Trophoblast cell (in vitro differentiated cells and primary cell): Measurements from ENCODE around the gene ARF3.

ENCODE experiments used
- DNase-seq, 2 donors: peaks; one replicate each; pipeline ENCODE4 v3.0.0-alpha.2; 2016
- H2AFZ ChIP-seq: 2 replicates; pipeline ENCODE4 v1.6.1; 2013; ENCODE audit warnings: low read length, moderate library complexity, mild to moderate bottlenecking; ENCODE audit not compliant: insufficient read depth, poor library complexity
- H2AK5ac ChIP-seq: 2 replicates; pipeline ENCODE4 v1.6.1; 2013; ENCODE audit warnings: mild to moderate bottlenecking, low read length
- H2BK120ac ChIP-seq: 2 replicates; pipeline ENCODE4 v1.6.1; 2013; ENCODE audit warnings: low read length, mild to moderate bottlenecking, moderate library complexity; ENCODE audit not compliant: insufficient read depth, poor library complexity
- H2BK12ac ChIP-seq: 2 replicates; pipeline ENCODE4 v1.6.1; 2013; ENCODE audit warnings: mild to moderate bottlenecking, low read length, moderate library complexity
- H2BK5ac ChIP-seq: 2 replicates; pipeline ENCODE4 v1.6.1; 2013; ENCODE audit warnings: low read length, low read depth, moderate library complexity, mild to moderate bottlenecking; ENCODE audit not compliant: poor library complexity
- H3K14ac ChIP-seq: 2 replicates; pipeline ENCODE4 v1.6.1; 2013; ENCODE audit warnings: mild to moderate bottlenecking, low read length
- H3K18ac ChIP-seq: 2 replicates; pipeline ENCODE4 v1.6.1; 2013; ENCODE audit warnings: mild to moderate bottlenecking, low read length
- H3K23ac ChIP-seq: 2 replicates; pipeline ENCODE4 v1.6.1; 2013; ENCODE audit warnings: low read length
- H3K27ac ChIP-seq: 2 replicates; pipeline ENCODE4 v1.5.1; 2013; ENCODE audit warnings: low read depth, mild to moderate bottlenecking, inconsistent platforms, low read length, moderate library complexity
- H3K27me3 ChIP-seq: 2 replicates; pipeline ENCODE4 v1.6.1; 2013; ENCODE audit warnings: inconsistent platforms, mild to moderate bottlenecking, low read length, moderate library complexity; ENCODE audit not compliant: insufficient read depth
- H3K36me3 ChIP-seq, 2 experiments: 1 replicate in 1 of 2; 2 replicates in 1 of 2; pipeline ENCODE4 v1.6.1; 2013; ENCODE audit warnings: low read length in 2 of 2, mild to moderate bottlenecking in 2 of 2, moderate library complexity in 1 of 2; ENCODE audit not compliant: insufficient read depth in 2 of 2, control insufficient read depth in 1 of 2
- H3K4ac ChIP-seq: 2 replicates; pipeline ENCODE4 v1.6.1; 2013; ENCODE audit warnings: low read depth, mild to moderate bottlenecking, low read length, moderate library complexity
- H3K4me1 ChIP-seq, 2 experiments: 1 replicate in 1 of 2; 2 replicates in 1 of 2; pipeline ENCODE4 v1.6.1; 2013; ENCODE audit warnings: low read length in 2 of 2, mild to moderate bottlenecking in 2 of 2, moderate library complexity in 1 of 2; ENCODE audit not compliant: insufficient read depth in 2 of 2, control insufficient read depth in 1 of 2
- H3K4me2 ChIP-seq: 2 replicates; pipeline ENCODE4 v1.6.1; 2013; ENCODE audit warnings: inconsistent platforms, mild to moderate bottlenecking, low read length, moderate library complexity
- H3K4me3 ChIP-seq: 2 replicates; pipeline ENCODE4 v1.5.1; 2013; ENCODE audit warnings: mild to moderate bottlenecking, low read depth, low read length, inconsistent platforms
- H3K79me1 ChIP-seq: one replicate; pipeline ENCODE4 v1.6.1; 2013; ENCODE audit warnings: low read length
- H3K79me2 ChIP-seq: 2 replicates; pipeline ENCODE4 v1.6.1; 2013; ENCODE audit warnings: low read length, mild to moderate bottlenecking; ENCODE audit not compliant: control insufficient read depth, insufficient read depth, poor library complexity
- H3K9ac ChIP-seq: 2 replicates; pipeline ENCODE4 v1.6.1; 2013; ENCODE audit warnings: mild to moderate bottlenecking, low read length
- H3K9me3 ChIP-seq: 2 replicates; pipeline ENCODE4 v1.6.1; 2013; ENCODE audit warnings: low read depth, mild to moderate bottlenecking, control low read depth, inconsistent platforms, low read length; ENCODE audit not compliant: insufficient read depth
- H4K12ac ChIP-seq: 2 replicates; pipeline ENCODE4 v1.6.1; 2013; ENCODE audit warnings: low read depth, mild to moderate bottlenecking, low read length, moderate library complexity
- H4K8ac ChIP-seq: 2 replicates; pipeline ENCODE4 v1.6.1; 2013; ENCODE audit warnings: low read depth, mild to moderate bottlenecking, low read length, moderate library complexity
- H4K91ac ChIP-seq: one replicate; pipeline ENCODE4 v1.6.1; 2013; ENCODE audit warnings: low read depth, mild to moderate bottlenecking, low read length, moderate library complexity
- WGBS: extraction: QIAGEN DNeasy Blood & Tissue Kit; methylation state at CpG from one replicate; pipeline ENCODE4 v1.1.7; 2013; ENCODE audit warnings: missing lambda C conversion rate; ENCODE audit not compliant: insufficient read length, insufficient coverage; ENCODE audit errors: extremely low coverage; 5-methylcytosine and 5-hydroxymethylcytosine counted together

ARF3 gene

DNA sequence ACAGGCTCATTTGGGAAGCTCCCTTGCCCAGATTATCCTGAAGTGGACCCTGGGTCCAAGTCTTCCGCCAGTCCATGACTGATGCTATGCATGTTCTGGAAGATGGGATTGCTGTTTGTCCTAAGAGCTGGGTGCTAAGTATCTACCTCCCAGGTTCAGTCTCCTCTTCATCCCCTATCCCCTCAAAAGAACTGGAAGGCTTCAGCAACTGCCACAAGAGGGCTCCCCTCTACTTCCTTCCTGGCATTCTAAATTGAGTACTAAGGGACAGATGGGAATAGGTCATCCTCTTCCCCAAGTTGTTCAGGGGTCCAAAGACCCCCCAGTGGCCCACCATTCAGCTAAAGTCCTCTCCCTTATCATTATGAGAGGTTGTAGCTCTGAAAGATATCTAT is 23.0 kb downstream of the ARF3 start:
- Histone ChIP-seq H3K18ac (no peak overlapping the region), H2BK120ac (no peak overlapping the region), H3K36me3 (peaks cover 40 to 63% of the 10 kb centered on the region in 2 experiments), H2BK5ac (no peak overlapping the region), H3K27me3 (no peaks in the 10 kb centered on the region), H3K79me2 (no peaks in the 10 kb centered on the region), H2AK5ac (no peak overlapping the region), H4K91ac (no peak overlapping the region), H3K27ac (no peak overlapping the region), H3K4me3 (no peak overlapping the region), H3K14ac (no peak overlapping the region), H3K4me1 (no peaks in the 10 kb centered on the region), H2AFZ (no peak overlapping the region), H3K79me1 (no peaks in the 10 kb centered on the region), H3K9ac (no peak overlapping the region), H4K12ac (no peak overlapping the region), H4K8ac (no peak overlapping the region), H2BK12ac (no peak overlapping the region), H3K23ac (no peak overlapping the region), H3K4me2 (no peak overlapping the region), H3K4ac (no peak overlapping the region), H3K9me3 (peaks cover 2% of the 10 kb centered on the region)
- no CpG with 5 or more reads among the region's 1 CpG for WGBS
- no peak for DNase-seq

GRCh38 chr12:48933664-48934311 is 23.5 kb downstream of the ARF3 start:
- Histone ChIP-seq H3K9ac (no peak overlapping the region), H3K79me1 (no peaks in the 10 kb centered on the region), H2AFZ (no peak overlapping the region), H3K14ac (no peak overlapping the region), H3K23ac (no peak overlapping the region), H2BK120ac (no peak overlapping the region), H3K27me3 (no peaks in the 10 kb centered on the region), H3K36me3 (peaks cover 42 to 60% of the 10 kb centered on the region in 2 experiments), H3K4me2 (no peak overlapping the region), H3K18ac (no peak overlapping the region), H3K4me1 (no peaks in the 10 kb centered on the region), H2AK5ac (no peak overlapping the region), H3K79me2 (no peaks in the 10 kb centered on the region), H2BK5ac (no peak overlapping the region), H4K12ac (no peak overlapping the region), H2BK12ac (no peak overlapping the region), H3K4me3 (no peak overlapping the region), H4K8ac (no peak overlapping the region), H3K9me3 (peaks cover 2% of the 10 kb centered on the region), H4K91ac (no peak overlapping the region), H3K4ac (no peak overlapping the region), H3K27ac (no peak overlapping the region)
- DNase-seq = no peak
- WGBS = no CpG with 5 or more reads among the region's 9 CpGs

DNA sequence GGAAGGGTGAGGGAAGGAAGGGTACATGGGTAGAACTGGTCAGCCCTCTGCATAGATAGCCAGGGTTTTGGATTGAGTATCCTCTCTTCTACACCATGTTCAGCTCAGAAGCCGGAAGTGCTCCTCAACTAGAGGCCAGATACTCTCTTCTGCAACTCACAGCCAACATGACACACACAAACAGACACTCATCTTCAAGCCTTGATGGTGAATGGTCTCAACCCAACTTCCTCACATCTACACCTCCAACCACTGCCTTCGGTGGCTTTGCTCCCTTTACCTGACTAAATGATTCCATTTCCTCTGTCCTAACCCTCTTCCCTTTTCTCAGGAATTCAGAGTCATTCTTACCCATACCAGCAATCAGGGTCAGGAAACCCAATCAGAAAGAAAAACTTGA is 24.4 kb downstream of the ARF3 start:
- Histone ChIP-seq H3K18ac (no peak overlapping the region), H3K9me3 (peaks cover 2% of the 10 kb centered on the region), H3K4me3 (no peak overlapping the region), H4K8ac (no peak overlapping the region), H2BK12ac (no peak overlapping the region), H2BK5ac (no peak overlapping the region), H2BK120ac (no peak overlapping the region), H3K4ac (no peak overlapping the region), H3K36me3 (peaks cover 34 to 52% of the 10 kb centered on the region in 2 experiments), H3K4me2 (no peak overlapping the region), H3K23ac (no peak overlapping the region), H4K91ac (no peak overlapping the region), H3K27me3 (no peaks in the 10 kb centered on the region), H3K79me1 (no peaks in the 10 kb centered on the region), H3K27ac (no peak overlapping the region), H3K9ac (no peak overlapping the region), H3K79me2 (no peaks in the 10 kb centered on the region), H2AK5ac (no peak overlapping the region), H2AFZ (no peak overlapping the region), H3K4me1 (no peaks in the 10 kb centered on the region), H3K14ac (no peak overlapping the region), H4K12ac (no peak overlapping the region)
- no peak for DNase-seq
- WGBS = no CpG with 5 or more reads among the region's 2 CpGs

GRCh38 chr12:48930475-48930874 is 26.8 kb downstream of the ARF3 start:
- Histone ChIP-seq H3K36me3 (peaks cover 22 to 34% of the 10 kb centered on the region in 2 experiments), H3K9ac (no peak overlapping the region), H3K27me3 (no peaks in the 10 kb centered on the region), H3K9me3 (peaks cover 2% of the 10 kb centered on the region), H3K23ac (no peak overlapping the region), H3K4me3 (no peak overlapping the region), H3K4me2 (no peak overlapping the region), H3K27ac (no peak overlapping the region), H3K79me2 (no peaks in the 10 kb centered on the region), H4K91ac (no peak overlapping the region), H2AFZ (no peak overlapping the region), H3K4me1 (peaks cover 0 to 4% of the 10 kb centered on the region in 2 experiments), H3K18ac (no peak overlapping the region), H4K12ac (no peak overlapping the region), H3K14ac (no peak overlapping the region), H3K79me1 (no peaks in the 10 kb centered on the region), H2AK5ac (no peak overlapping the region), H2BK12ac (no peak overlapping the region), H2BK5ac (no peak overlapping the region), H3K4ac (no peak overlapping the region), H4K8ac (no peak overlapping the region), H2BK120ac (no peak overlapping the region)
- WGBS = no CpG with 5 or more reads among the region's 4 CpGs
- DNase-seq = no peak
